HTR-8/SVneo (cell line): ENCODE measurements around the gene DHRS4.

Experiments used
- DNase-seq: peaks from one replicate; pipeline ENCODE4 v3.0.0; 2011; ENCODE audit warnings: low spot score, mixed read lengths; ENCODE audit not compliant: insufficient read length
- FAIRE-seq: peaks from 2 replicates; lab custom pipeline; 2011; peaks lifted over from hg19 to GRCh38; lab: Jason Lieb, UNC

The DHRS4 gene

GRCh38 chr14:23953464-23954278 lies at the start of gene DHRS4:
Gene DHRS4 (plus strand): TSS chr14:23953770. CDS start chr14:23953789, 19 bp downstream.
- peak; percentile 69 for DNase-seq
- no peak for FAIRE-seq

GRCh38 chr14:23910101-23910875 lies 43.3 kb upstream of the DHRS4 start:
- DNase-seq, result peak; percentile 60
- FAIRE-seq, result no peak

- FAIRE-seq (no peak), DNase-seq (no peak)
These were observed 42.7 kb upstream of the DHRS4 start for GRCh38 chr14:23910876-23911210.

- no peak for DNase-seq
- no peak for FAIRE-seq
These were observed 38.0 kb upstream of the DHRS4 start for GRCh38 chr14:23915559-23915958.

- DNase-seq, result no peak
- FAIRE-seq, result no peak
These were observed 37.6 kb upstream of the DHRS4 start for GRCh38 chr14:23916004-23916403.

GRCh38 chr14:23916446-23916845 lies 37.1 kb upstream of the DHRS4 start:
- FAIRE-seq, result no peak
- DNase-seq, result no peak

GRCh38 chr14:23922545-23922944 lies 31.0 kb upstream of the DHRS4 start:
- FAIRE-seq, result no peak
- no peak for DNase-seq

GRCh38 chr14:23925523-23926075 lies 28.0 kb upstream of the DHRS4 start:
- FAIRE-seq (no peak), DNase-seq (no peak)

GRCh38 chr14:23926543-23926942 lies 27.0 kb upstream of the DHRS4 start:
- DNase-seq (no peak), FAIRE-seq (no peak)

- DNase-seq (no peak), FAIRE-seq (no peak)
These were observed 24.4 kb upstream of the DHRS4 start for GRCh38 chr14:23929136-23929535.

GRCh38 chr14:23929822-23930294 lies 23.7 kb upstream of the DHRS4 start:
- DNase-seq, result peak; percentile 60
- no peak for FAIRE-seq

GRCh38 chr14:23930742-23931141 lies 22.8 kb upstream of the DHRS4 start:
- FAIRE-seq, result no peak
- no peak for DNase-seq

GRCh38 chr14:23931721-23932289 lies 21.8 kb upstream of the DHRS4 start:
- DNase-seq (no peak), FAIRE-seq (no peak)

- FAIRE-seq (no peak), DNase-seq (no peak)
These were observed 20.9 kb upstream of the DHRS4 start for GRCh38 chr14:23932639-23933038.

- no peak for DNase-seq
- no peak for FAIRE-seq
These were observed 20.3 kb upstream of the DHRS4 start for GRCh38 chr14:23933108-23933741.

- DNase-seq, result no peak
- FAIRE-seq, result no peak
These were observed 19.8 kb upstream of the DHRS4 start for GRCh38 chr14:23933742-23934128.

GRCh38 chr14:23935158-23935557 lies 18.4 kb upstream of the DHRS4 start:
- FAIRE-seq (no peak), DNase-seq (no peak)

GRCh38 chr14:23936084-23936829 lies 17.3 kb upstream of the DHRS4 start:
- no peak for FAIRE-seq
- no peak for DNase-seq

GRCh38 chr14:23937203-23937602 lies 16.4 kb upstream of the DHRS4 start:
- FAIRE-seq, result no peak
- no peak for DNase-seq

GRCh38 chr14:23938823-23939222 lies 14.7 kb upstream of the DHRS4 start:
- DNase-seq, result no peak
- no peak for FAIRE-seq
